HL-60 (cell line): ENCODE data around the gene NEB.

Experiments used
- CTCF ChIP-seq: IDR thresholded peaks from one replicate; pipeline ENCODE4 v1.5.1; 2011; ENCODE audit warnings: low read length, control low read depth, inconsistent platforms; ENCODE audit not compliant: insufficient read depth
- POLR2AphosphoS5 ChIP-seq: IDR thresholded peaks from 2 replicates; pipeline ENCODE4 v1.6.1; 2012; ENCODE audit warnings: low read depth
- REST ChIP-seq: IDR thresholded peaks from 2 replicates; pipeline ENCODE4 v1.6.1; 2012; ENCODE audit warnings: low read depth; ENCODE audit not compliant: insufficient replicate concordance

- TF ChIP-seq POLR2AphosphoS5 (no peak), CTCF (no peak), REST (no peak)
Observed at GRCh38 chr2:151767536-151767935, 33.3 kb upstream of the NEB start.
